Esophagus squamous epithelium (tissue), 5 donors: ENCODE measurements around the gene KRT3. TPM values are rescaled to one million over a fixed set of nuclear protein-coding genes. Genes with fewer than 3 reads are reported as not detected.

Source experiments
- DNase-seq: peaks from one replicate; lab custom pipeline; 2025; lab: John Stamatoyannopoulos, UW
- H3K27ac ChIP-seq, 4 donors: fragments of 200-600 bp; sonication (generic); one replicate each; pipeline ENCODE4 v1.5.1; 2016 to 2019; ENCODE audit warnings: mild to moderate bottlenecking in 1 of 4
- H3K27me3 ChIP-seq, 4 donors: fragments of 200-600 bp; sonication (generic); 1 replicate in 3 of 4; 2 replicates in 1 of 4; pipeline versions ENCODE4 v1.5.1 to v1.6.0; 2017 to 2021; ENCODE audit warnings: antibody characterized with exemption in 1 of 4
- H3K36me3 ChIP-seq, 3 donors: fragments of 200-600 bp; sonication (generic); one replicate each; pipeline ENCODE4 v1.5.1; 2016 to 2019
- H3K4me1 ChIP-seq, 3 donors: fragments of 200-600 bp; sonication (generic); one replicate each; pipeline ENCODE4 v1.5.1; 2017 to 2019
- H3K4me3 ChIP-seq, 4 donors: fragments of 200-600 bp; sonication (generic); 1 replicate in 3 of 4; 2 replicates in 1 of 4; pipeline ENCODE4 v1.5.1; 2016 to 2019; ENCODE audit warnings: mild to moderate bottlenecking in 2 of 4, moderate library complexity in 1 of 4
- H3K9me3 ChIP-seq, 3 donors: fragments of 200-600 bp; sonication (generic); one replicate each; pipeline ENCODE4 v1.5.1; 2016 to 2019
- CTCF ChIP-seq, 6 experiments: fragments of 450-650 bp in 4 of 6; fragments of 200-600 bp in 2 of 6; sonication (generic) in 2 of 6; IDR thresholded peaks; one replicate each; pipeline ENCODE4 v1.5.1; 2016 to 2019; ENCODE audit warnings: antibody characterized with exemption in 6 of 6, mild to moderate bottlenecking in 4 of 6, moderate library complexity in 4 of 6
- POLR2A ChIP-seq, 4 donors: fragments of 450-650 bp; IDR thresholded peaks; one replicate each; pipeline ENCODE4 v1.6.1; 2017; ENCODE audit warnings: antibody characterized with exemption in 4 of 4, mild to moderate bottlenecking in 4 of 4, moderate library complexity in 3 of 4
- WGBS, 2 donors: methylation state at CpG; one replicate each; pipeline ENCODE4 v1.1.5; 2018; 5-methylcytosine and 5-hydroxymethylcytosine counted together
- intact Hi-C: fragments of 100-400 bp; cut with DNase I; formaldehyde crosslinking; loops from one replicate; pipeline ENCODE4 v1.15.0; 2022
- total RNA-seq, 4 donors: library from RNA; depleted of rRNA; stranded (reverse); fragments of >200 nt; gene quantifications; one replicate each; pipeline ENCODE4 v1.1.0, GENCODE V29; 2016
- donor health status: DM: yes; HTN: yes; CAD: no.

Gene KRT3
- total RNA-seq, 4 donors from 2014 or later, result 0.57 to 1.6 (median 0.86) TPM

GRCh38 chr12:52827499-52828090, 31.7 kb upstream of the KRT3 start:
- H3K4me1 ChIP-seq, result peaks cover 0 to 4% (median 0%) of the 10 kb centered on the region in 3 donors
- intact Hi-C loops, result no loop called here

GRCh38 chr12:52826611-52827498, 30.9 kb upstream of the KRT3 start:
- peaks cover 0 to 6% (median 0%) of the 10 kb centered on the region in 4 donors for H3K27me3 ChIP-seq
- TF ChIP-seq POLR2A (IDR thresholded peaks at IDR 0.05) (no peak), CTCF (IDR thresholded peaks at IDR 0.05) (no peak)
- H3K27ac ChIP-seq, result no peak overlapping the region
- H3K36me3 ChIP-seq, result no peaks in the 10 kb centered on the region
- DNase-seq, result no peak
- no peaks in the 10 kb centered on the region for H3K9me3 ChIP-seq
- peaks cover 0 to 12% (median 3%) of the 10 kb centered on the region in 3 donors for H3K4me1 ChIP-seq
- WGBS, 2 donors, result 79 to 89% methylated on average over 8 to 11 of the region's 11 CpGs
- intact Hi-C loops, result no loop called here
- no peak overlapping the region for H3K4me3 ChIP-seq

More at GRCh38 chr12:52827499-52828090, 31.7 kb upstream of the KRT3 start:
- Histone ChIP-seq H3K4me3 (no peak overlapping the region), H3K36me3 (no peaks in the 10 kb centered on the region), H3K27me3 (peaks cover 0 to 6% (median 0%) of the 10 kb centered on the region in 4 donors), H3K27ac (no peak overlapping the region), H3K9me3 (no peaks in the 10 kb centered on the region)
- no peak for TF ChIP-seq POLR2A (IDR thresholded peaks at IDR 0.05)
- DNase-seq, result no peak
- WGBS, 2 donors, result 79 to 88% methylated on average over 6 of the region's 6 CpGs

- intact Hi-C loops, result no loop called here
- H3K27ac ChIP-seq, result no peak overlapping the region
- H3K4me3 ChIP-seq, result no peak overlapping the region
- no peaks in the 10 kb centered on the region for H3K9me3 ChIP-seq
- TF ChIP-seq POLR2A (IDR thresholded peaks at IDR 0.05), result no peak
- no peak for TF ChIP-seq CTCF (IDR thresholded peaks at IDR 0.05)
- H3K4me1 ChIP-seq, result peaks cover 0 to 20% (median 4%) of the 10 kb centered on the region in 3 donors
- 71% methylated on average over 2 to 4 of the region's 4 CpGs for whole genome bisulfite sequencing, 2 donors
- H3K36me3 ChIP-seq, result no peaks in the 10 kb centered on the region
- no peaks in the 10 kb centered on the region for H3K27me3 ChIP-seq
- DNase-seq, result no peak
Observed at GRCh38 chr12:52825961-52826360, 30.0 kb upstream of the KRT3 start.

- TF ChIP-seq POLR2A (IDR thresholded peaks at IDR 0.05) (no peak), CTCF (IDR thresholded peaks at IDR 0.05) (no peak)
- H3K4me1 ChIP-seq, result peaks cover 0 to 31% (median 4%) of the 10 kb centered on the region in 3 donors
- no peaks in the 10 kb centered on the region for H3K36me3 ChIP-seq
- H3K27me3 ChIP-seq, result no peaks in the 10 kb centered on the region
- no peak overlapping the region for H3K4me3 ChIP-seq
- H3K9me3 ChIP-seq, result no peaks in the 10 kb centered on the region
- intact Hi-C loops, result no loop called here
- H3K27ac ChIP-seq, result no peak overlapping the region
- WGBS, 2 donors, result 84 to 88% methylated on average over 5 of the region's 5 CpGs
- DNase-seq, result no peak
Observed at GRCh38 chr12:52824741-52825410, 29.0 kb upstream of the KRT3 start.

GRCh38 chr12:52823761-52824450, 28.0 kb upstream of the KRT3 start:
- Histone ChIP-seq H3K4me3 (no peak overlapping the region), H3K27ac (no peak overlapping the region), H3K9me3 (no peaks in the 10 kb centered on the region), H3K36me3 (no peaks in the 10 kb centered on the region), H3K27me3 (peaks cover 0 to 5% (median 0%) of the 10 kb centered on the region in 4 donors), H3K4me1 (peaks cover 0 to 40% (median 5%) of the 10 kb centered on the region in 3 donors)
- WGBS, 2 donors, result 80% methylated on average over 6 of the region's 15 CpGs; no CpG with 5 or more reads in 1 of the 2 donors
- TF ChIP-seq POLR2A (IDR thresholded peaks at IDR 0.05) (no peak), CTCF (IDR thresholded peaks at IDR 0.05) (no peak)
- intact Hi-C loops, result no loop called here
- DNase-seq, result no peak
